Muscle of back (tissue), 11 donors: ENCODE data around the gene TMEM165. TPM values are rescaled to one million over a fixed set of nuclear protein-coding genes. Genes with fewer than 3 reads are reported as not detected.
A peak's percentile ranks its signal among the peaks of the same experiment; 100 is the strongest.

ENCODE experiments used
- DNase-seq, 3 donors: peaks; one replicate each; pipeline versions ENCODE4 v3.0.0 to v3.0.0-alpha.2; 2013
- polyA plus RNA-seq, 10 donors: library from polyadenylated mRNA; unstranded; fragments of 120-200 nt; gene quantifications; one replicate each; pipeline ENCODE4 v1.2.1, GENCODE V29; 2013; ENCODE audit not compliant: insufficient read length in 10 of 10

The TMEM165 gene
- polyA plus RNA-seq, 10 donors: 38.1 to 64.1 (median 45.9) TPM

GRCh38 chr4:55447108-55447708, 51.5 kb downstream of the TMEM165 start:
- DNase-seq: no peak

- peak; percentile 37 to 67 (median 47) for DNase-seq
These were observed 52.1 kb downstream of the TMEM165 start for GRCh38 chr4:55447831-55448230.

- no peak for DNase-seq
These were observed 54.8 kb downstream of the TMEM165 start for GRCh38 chr4:55450566-55450965.

GRCh38 chr4:55458164-55458563, 62.4 kb downstream of the TMEM165 start:
- DNase-seq: no peak

- DNase-seq: no peak
These were observed 62.9 kb downstream of the TMEM165 start for GRCh38 chr4:55458611-55459010.

GRCh38 chr4:55466001-55466400, 70.2 kb downstream of the TMEM165 start:
- no peak for DNase-seq

- no peak for DNase-seq
These were observed 73.0 kb downstream of the TMEM165 start for GRCh38 chr4:55468724-55469123.

- no peak for DNase-seq
These were observed 74.2 kb downstream of the TMEM165 start for GRCh38 chr4:55469979-55470378.

Other genes starting within 250 kb of the TMEM165 start
- gene SRD5A3, start 49.7 kb upstream of the TMEM165 start, polyA plus RNA-seq: 10 to 100 TPM; 12.7 to 17.1 (median 14.8) TPM
- gene CLOCK, start 151.0 kb downstream of the TMEM165 start, polyA plus RNA-seq: 10 to 100 TPM; 11.7 to 21.3 (median 16.8) TPM
- gene PDCL2, start 196.3 kb downstream of the TMEM165 start, polyA plus RNA-seq: not detected
- 1 to 10 TPM in 8 of 10 donors, under 1 TPM in 2; 0.72 to 3.1 (median 1.8) TPM for gene NMU, start 240.3 kb downstream of the TMEM165 start, polyA plus RNA-seq